A673 (cell line): ENCODE measurements around the gene YKT6. TPM values are rescaled to one million over a fixed set of nuclear protein-coding genes. Genes with fewer than 3 reads are reported as not detected.
A peak's percentile ranks its signal among the peaks of the same experiment; 100 is the strongest.

Experiments
- BruUV-seq: library from RNA; stranded (reverse); fragments of 400-500 nt; replicated peaks from 2 replicates; lab custom pipeline; 2021; lab: Mats Ljungman, UMichigan
- CTCF ChIA-PET: fragments of 300-600 bp; sonication (Branson Sonifier 250); formaldehyde crosslinking; loops from one replicate; lab custom pipeline; 2022; ENCODE audit warnings: antibody characterized with exemption; lab: Charles Lee
- POLR2A ChIA-PET: fragments of 300-600 bp; sonication (Branson Sonifier 250); formaldehyde crosslinking; loops from one replicate; lab custom pipeline; 2022; ENCODE audit warnings: antibody characterized with exemption; ENCODE audit not compliant: low non-redundant PET; lab: Charles Lee
- DNase-seq: peaks from one replicate; pipeline ENCODE4 v3.0.0-alpha.2; 2015; ENCODE audit warnings: low spot score
- H3K27ac ChIP-seq: fragments of 200-600 bp; sonication (generic); 2 replicates; pipeline ENCODE4 v1.5.1; 2016; ENCODE audit warnings: mixed run types, low read depth, mild to moderate bottlenecking, mixed read lengths, antibody characterized with exemption, low read length; ENCODE audit not compliant: poor library complexity, severe bottlenecking
- H3K27me3 ChIP-seq: fragments of 200-600 bp; sonication (generic); replicated peaks from 2 replicates; pipeline ENCODE4 v1.6.1; 2017; ENCODE audit warnings: mixed run types, low read depth, mild to moderate bottlenecking, mixed read lengths, antibody characterized with exemption, low read length; ENCODE audit not compliant: insufficient read depth, poor library complexity
- H3K36me3 ChIP-seq: fragments of 200-600 bp; sonication (generic); 2 replicates; pipeline ENCODE4 v1.6.1; 2016; ENCODE audit warnings: mixed run types, mild to moderate bottlenecking, mixed read lengths, antibody characterized with exemption, low read length; ENCODE audit not compliant: insufficient read depth, poor library complexity, severe bottlenecking
- H3K4me1 ChIP-seq: fragments of 200-600 bp; sonication (generic); 2 replicates; pipeline ENCODE4 v1.6.1; 2017; ENCODE audit warnings: mixed run types, mild to moderate bottlenecking, mixed read lengths, antibody characterized with exemption, low read length; ENCODE audit not compliant: insufficient read depth, poor library complexity, severe bottlenecking
- H3K4me3 ChIP-seq: fragments of 200-600 bp; sonication (generic); 2 replicates; pipeline ENCODE4 v1.5.1; 2016; ENCODE audit warnings: low read depth, mixed run types, mild to moderate bottlenecking, mixed read lengths, low read length; ENCODE audit not compliant: poor library complexity, severe bottlenecking
- H3K9me3 ChIP-seq: fragments of 200-600 bp; sonication (generic); 2 replicates; pipeline ENCODE4 v1.6.1; 2016; ENCODE audit warnings: mixed run types, low read depth, mild to moderate bottlenecking, mixed read lengths, antibody characterized with exemption, low read length; ENCODE audit not compliant: poor library complexity, severe bottlenecking
- EZH2 ChIP-seq: fragments of 200-600 bp; sonication (generic); IDR thresholded peaks from 2 replicates; pipeline ENCODE4 v1.6.1; 2017; ENCODE audit warnings: borderline replicate concordance, low read depth, mild to moderate bottlenecking, mixed read lengths, antibody characterized with exemption, low read length; ENCODE audit not compliant: poor library complexity, severe bottlenecking
- intact Hi-C: fragments of 100-400 bp; cut with micrococcal nuclease; formaldehyde crosslinking; loops from one replicate; pipeline ENCODE4 v1.10.0; 2022; ENCODE audit not compliant: unreplicated experiment
- total RNA-seq: library from RNA; stranded (reverse); gene quantifications from 2 replicates; pipeline ENCODE4 v1.2.3, GENCODE V29; 2021
- TF ChIP-seq, protein P1 (sequence below): fragments of 300-800, 200-600 bp; sonication (generic); conservative IDR thresholded peaks from 2 replicates; pipeline ENCODE4 v1.5.1; 2017; ENCODE audit warnings: low read depth, mild to moderate bottlenecking, antibody characterized with exemption, low read length, moderate library complexity, mixed read lengths

The YKT6 gene
- total RNA-seq, 1 experiment from 2014 or later, result 140 TPM

DNA sequence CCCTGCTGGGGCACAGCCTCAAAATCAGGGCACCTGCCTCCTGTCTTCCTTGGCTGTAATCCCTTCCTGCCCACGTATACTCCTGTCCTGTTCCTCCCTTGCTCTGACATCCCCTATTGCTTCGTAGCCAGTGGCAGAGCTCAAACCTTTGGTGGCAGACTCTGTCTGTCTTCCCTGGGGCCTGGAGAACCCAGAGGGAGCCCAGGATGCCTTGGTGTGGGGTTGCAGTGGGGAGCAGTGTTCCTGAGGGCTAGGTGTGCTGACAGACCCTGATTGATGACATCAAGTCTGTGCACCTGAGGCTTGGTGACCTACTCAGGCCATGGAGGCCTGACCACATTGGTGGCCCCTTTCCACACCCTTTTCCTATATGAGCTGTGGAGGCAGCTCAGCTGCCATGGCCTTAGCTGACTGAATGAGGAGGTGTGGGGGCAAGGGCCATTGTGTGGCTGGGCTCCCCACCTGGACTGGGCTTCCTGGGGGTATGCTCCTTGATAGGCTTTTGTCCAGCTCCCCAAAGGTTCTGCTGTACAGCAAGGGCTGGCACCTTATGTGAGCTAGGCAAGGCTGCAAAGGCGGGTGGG, 6.1 kb upstream of the YKT6 start:
- no peaks in the 10 kb centered on the region for H3K9me3 ChIP-seq
- H3K36me3 ChIP-seq, result no peaks in the 10 kb centered on the region
- no peaks in the 10 kb centered on the region for H3K4me1 ChIP-seq
- POLR2A ChIA-PET, result no interaction called here
- no peak for TF ChIP-seq EZH2
- TF ChIP-seq, protein P1, sequence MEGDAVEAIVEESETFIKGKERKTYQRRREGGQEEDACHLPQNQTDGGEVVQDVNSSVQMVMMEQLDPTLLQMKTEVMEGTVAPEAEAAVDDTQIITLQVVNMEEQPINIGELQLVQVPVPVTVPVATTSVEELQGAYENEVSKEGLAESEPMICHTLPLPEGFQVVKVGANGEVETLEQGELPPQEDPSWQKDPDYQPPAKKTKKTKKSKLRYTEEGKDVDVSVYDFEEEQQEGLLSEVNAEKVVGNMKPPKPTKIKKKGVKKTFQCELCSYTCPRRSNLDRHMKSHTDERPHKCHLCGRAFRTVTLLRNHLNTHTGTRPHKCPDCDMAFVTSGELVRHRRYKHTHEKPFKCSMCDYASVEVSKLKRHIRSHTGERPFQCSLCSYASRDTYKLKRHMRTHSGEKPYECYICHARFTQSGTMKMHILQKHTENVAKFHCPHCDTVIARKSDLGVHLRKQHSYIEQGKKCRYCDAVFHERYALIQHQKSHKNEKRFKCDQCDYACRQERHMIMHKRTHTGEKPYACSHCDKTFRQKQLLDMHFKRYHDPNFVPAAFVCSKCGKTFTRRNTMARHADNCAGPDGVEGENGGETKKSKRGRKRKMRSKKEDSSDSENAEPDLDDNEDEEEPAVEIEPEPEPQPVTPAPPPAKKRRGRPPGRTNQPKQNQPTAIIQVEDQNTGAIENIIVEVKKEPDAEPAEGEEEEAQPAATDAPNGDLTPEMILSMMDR, result no peak
- CTCF ChIA-PET, result no interaction called here
- H3K4me3 ChIP-seq, result no peak overlapping the region
- no peak for DNase-seq
- no peaks in the 10 kb centered on the region for H3K27me3 ChIP-seq
- no peak overlapping the region for H3K27ac ChIP-seq
- BruUV-seq, result no TSS peak
- intact Hi-C loops, result loop anchor here (5.0 kb wide), 1 partner anchor 122 kb away; no protein-coding TSS in a partner anchor

DNA sequence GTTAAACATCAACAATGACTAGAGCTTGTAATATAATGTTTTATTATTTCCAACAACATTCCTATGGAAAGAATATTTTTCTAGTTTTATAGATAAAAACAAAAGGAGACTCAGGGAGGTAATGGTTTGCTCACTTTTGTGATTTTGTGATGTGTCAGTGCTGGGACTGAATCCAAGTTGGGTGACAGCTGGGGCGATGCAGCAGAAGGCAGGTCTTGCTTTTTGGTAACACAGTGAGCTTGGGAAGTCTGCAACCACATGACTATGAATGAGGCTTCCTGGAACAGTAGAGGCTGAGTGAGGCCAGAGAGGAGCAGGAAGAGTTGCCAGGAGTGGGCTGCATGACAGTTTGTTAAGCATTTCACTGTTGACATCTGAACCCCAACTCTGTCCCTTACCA, 4.9 kb upstream of the YKT6 start:
- TF ChIP-seq, protein P1, result no peak
- no TSS peak for BruUV-seq
- DNase-seq, result no peak
- Histone ChIP-seq H3K27ac (no peak overlapping the region), H3K4me1 (no peaks in the 10 kb centered on the region), H3K27me3 (no peaks in the 10 kb centered on the region), H3K36me3 (no peaks in the 10 kb centered on the region), H3K4me3 (no peak overlapping the region), H3K9me3 (no peaks in the 10 kb centered on the region)
- intact Hi-C loops, result loop anchor here (5.0 kb wide), 1 partner anchor 124 kb away; no protein-coding TSS in a partner anchor
- ChIA-PET CTCF (interaction anchor here (0.9 kb wide), 1 partner anchor 123 kb away, joined by 3 read pairs; no protein-coding TSS in a partner anchor), POLR2A (no interaction called here)

DNA sequence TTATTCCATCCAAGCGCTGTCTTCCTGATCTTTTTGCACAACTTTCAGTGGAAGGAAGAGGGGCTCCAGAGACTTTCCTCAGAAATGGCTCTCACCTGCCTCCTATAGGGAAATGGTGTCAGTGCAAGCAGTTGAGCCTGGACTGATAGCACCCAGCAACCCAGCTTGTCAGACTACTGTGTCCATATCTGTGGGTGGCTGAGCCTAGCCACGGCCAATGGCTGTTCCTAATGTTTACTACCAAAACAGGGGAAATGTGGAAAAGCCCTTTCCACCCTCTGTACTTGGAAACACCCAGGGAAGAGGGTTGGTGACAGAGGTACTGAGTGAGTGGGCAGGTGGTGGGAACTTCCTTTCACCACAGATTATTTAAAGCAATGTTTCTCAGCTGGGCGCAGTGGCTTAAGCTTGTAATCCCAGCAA, 4.3 kb upstream of the YKT6 start:
- no TSS peak for BruUV-seq
- no peaks in the 10 kb centered on the region for H3K4me1 ChIP-seq
- H3K4me3 ChIP-seq, result no peak overlapping the region
- ChIA-PET POLR2A (no interaction called here), CTCF (interaction anchor here (0.9 kb wide), 1 partner anchor 124 kb away, joined by 3 read pairs; no protein-coding TSS in a partner anchor)
- no peaks in the 10 kb centered on the region for H3K36me3 ChIP-seq
- no peaks in the 10 kb centered on the region for H3K27me3 ChIP-seq
- H3K9me3 ChIP-seq, result no peaks in the 10 kb centered on the region
- no peak for TF ChIP-seq EZH2
- TF ChIP-seq, protein P1, result peak; percentile 71
- DNase-seq, result peak; percentile 64
- intact Hi-C loops, result loop anchor here (5.0 kb wide), 1 partner anchor 124 kb away; no protein-coding TSS in a partner anchor
- no peak overlapping the region for H3K27ac ChIP-seq
